ENCODE data around the gene TGFBR3.

GRCh38 chr1:91833946-91834345 is 52.0 kb downstream of the TGFBR3 start:
- TF ChIP-seq CTCF (IDR thresholded peaks at IDR 0.05) (no peak), POLR2A (IDR thresholded peaks at IDR 0.05) (no peak)

Data from Peyer's patch (tissue), 4 donors.